EH (cell line): ENCODE measurements around the gene ATP2C1.
A peak's percentile ranks its signal among the peaks of the same experiment; 100 is the strongest.
"Not testable (repeated sequence)": the region's sequence is repeated elsewhere in the genome, so short reads cannot be mapped to it uniquely, and the experiment has no call there.

Experiments
- DNase-seq: peaks from one replicate; pipeline ENCODE4 v3.0.0-alpha.2; 2015; ENCODE audit warnings: low read depth

Gene ATP2C1

DNA sequence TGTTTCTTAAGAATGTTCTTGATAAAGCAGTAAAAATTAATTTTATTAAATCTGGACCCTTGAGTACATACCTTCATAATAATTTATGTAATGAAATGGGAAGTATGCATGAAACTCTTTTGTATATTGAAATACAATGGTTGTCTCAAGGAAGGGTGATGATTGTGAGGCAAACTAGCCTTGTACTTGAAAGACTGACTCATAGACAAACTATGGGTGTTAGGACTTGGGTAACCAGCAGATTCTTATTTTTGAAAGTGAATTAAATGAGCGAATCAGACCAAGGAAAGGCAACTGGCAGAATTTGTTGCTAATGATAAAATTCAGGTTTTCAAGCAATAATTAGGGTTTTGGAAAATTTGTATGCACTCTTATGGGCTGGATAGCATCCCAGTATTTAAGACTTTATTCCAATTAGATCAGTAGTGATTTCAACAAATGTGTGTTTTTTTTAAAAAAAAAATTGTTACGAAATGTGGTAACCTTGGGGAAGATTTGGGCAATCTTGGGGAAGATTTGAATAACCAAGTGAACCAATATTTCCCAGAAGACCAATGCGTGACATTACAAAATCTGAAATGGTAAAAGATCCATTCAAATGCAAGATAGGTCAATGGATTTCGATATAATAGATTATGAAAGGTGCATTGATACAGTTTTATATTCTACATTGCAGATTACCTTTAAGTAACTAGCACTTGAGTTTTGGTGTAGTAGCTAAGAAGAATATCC lies 42.0 kb downstream of the ATP2C1 start:
- peak; percentile 74 for DNase-seq

DNA sequence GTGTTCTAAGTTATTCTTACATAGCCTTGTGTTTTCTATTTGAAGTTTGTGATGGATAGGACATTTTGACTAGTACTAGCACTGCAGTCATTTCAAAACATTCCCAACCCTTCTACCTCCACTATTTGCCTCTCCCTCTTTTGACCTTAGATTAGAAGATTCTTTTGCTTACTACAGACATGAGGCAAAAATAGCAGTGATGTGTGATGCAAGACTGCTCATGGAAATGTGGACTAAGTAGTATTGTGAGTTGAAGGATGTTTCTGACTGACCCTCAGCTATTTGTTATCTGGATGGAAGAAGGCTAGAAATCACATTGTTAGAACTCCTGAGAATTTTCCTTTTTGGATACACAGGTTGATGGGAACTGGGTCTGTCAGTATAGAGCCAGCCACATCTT lies 45.9 kb downstream of the ATP2C1 start:
- peak; percentile 47 for DNase-seq

DNA sequence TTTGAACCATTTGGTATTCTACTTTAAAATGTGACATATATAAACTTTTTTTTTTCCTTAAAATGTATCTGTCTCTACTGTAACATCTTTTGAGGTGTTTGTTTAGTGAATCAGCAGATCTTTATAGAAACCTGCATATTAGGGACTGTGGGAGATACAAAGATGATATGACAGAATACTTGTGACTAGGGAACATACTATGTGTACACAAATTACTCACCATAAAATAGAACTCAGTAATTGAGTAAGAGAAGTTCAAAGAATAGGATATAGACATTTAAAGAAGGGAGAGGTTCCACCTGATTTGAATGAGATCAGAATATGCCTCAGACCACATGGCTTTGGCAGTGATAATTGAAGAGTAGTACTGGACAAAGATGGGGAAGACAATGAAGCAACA lies 47.9 kb downstream of the ATP2C1 start:
- DNase-seq, result peak; percentile 54

DNA sequence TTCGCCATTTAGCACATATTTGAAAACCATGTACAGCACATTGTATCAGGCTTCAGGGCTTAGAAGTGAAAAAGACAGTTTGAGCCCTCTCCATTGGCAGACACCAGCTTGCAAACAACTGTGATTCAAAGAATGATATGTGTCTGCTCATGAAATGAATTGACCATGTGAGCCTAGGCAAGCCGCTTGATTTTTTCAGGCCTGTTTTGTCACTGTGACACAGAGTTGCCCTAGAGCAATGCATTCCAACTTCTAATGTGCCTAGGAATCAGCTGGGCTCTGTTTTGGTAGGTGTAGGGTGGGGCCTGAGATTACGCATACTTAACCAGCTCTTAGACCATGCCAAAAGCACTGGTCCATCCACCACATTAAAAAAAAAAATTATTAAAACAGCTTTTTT lies 53.0 kb downstream of the ATP2C1 start:
- no peak for DNase-seq

DNA sequence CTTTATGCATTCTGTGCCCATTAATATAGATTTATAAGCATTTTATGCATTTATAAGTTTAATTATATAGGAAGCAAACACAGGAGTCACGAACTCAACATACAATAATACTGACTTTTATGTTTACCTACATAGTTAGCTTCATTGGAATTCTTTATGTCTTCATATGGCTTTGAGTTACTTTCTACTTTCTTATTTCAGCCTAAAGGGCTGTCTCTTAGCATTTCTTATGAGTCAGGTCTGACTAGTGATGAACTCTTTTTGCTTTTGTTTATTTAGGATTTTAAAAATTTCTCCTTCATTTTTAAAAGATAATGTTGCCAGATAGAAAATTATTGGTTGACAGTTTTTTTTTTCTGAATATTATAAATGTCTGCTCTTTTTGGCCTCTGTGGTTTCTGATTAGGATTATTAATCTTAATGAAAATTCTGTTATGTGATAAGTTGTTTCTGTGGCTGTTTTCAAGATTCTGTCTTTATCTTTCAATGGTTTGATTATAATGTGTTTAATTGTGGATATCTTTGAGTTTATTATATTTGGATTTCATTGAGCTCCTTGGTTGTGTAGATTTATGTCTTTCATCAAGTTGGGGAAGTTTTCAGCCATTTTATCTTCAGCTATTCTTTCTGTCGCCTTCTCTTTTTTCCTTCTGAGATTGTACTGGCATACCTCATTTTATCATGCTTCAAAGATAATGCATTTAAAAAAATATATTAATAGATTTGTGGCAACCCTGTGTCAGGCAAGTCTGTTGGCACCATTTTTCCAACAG lies 54.3 kb downstream of the ATP2C1 start:
- DNase-seq, result peak; percentile 19

DNA sequence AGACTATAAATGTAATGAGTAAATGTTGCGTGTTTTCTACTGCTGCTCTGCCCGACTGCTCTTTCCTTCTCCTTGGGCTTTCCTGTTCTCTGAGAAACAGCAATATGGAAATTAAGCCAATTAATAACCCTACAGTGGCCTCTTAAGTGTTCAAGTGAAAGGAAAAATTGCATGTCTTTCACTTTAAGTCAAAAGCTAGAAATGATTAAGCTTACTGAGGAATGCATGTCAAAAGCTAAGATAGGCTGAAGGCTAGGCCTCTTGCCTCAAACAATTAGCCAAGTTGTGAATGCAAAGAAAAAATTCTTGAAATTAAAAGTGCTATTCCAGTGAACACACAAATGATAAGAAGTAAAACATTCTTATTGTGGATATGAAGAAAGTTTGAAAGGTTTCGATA lies 55.0 kb downstream of the ATP2C1 start:
- no peak for DNase-seq

DNA sequence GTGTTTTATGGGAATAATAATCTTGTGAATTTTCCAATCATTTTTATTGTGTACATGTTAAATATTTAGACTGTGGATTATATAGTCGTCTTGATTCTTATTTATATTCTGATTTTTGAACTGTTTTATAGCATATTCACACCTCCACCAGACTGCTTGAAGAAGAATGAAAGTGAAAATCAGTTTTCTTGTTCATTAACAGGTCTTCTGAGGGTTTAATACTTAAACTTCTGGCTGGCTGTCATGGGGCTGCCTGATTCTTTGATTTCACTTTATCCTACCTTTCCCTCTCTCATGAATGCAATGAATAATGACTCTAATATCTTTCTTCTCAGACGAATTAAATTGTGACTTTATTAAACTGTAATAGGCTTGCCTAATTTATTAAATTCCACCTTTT lies 56.2 kb downstream of the ATP2C1 start:
- DNase-seq, result no peak

DNA sequence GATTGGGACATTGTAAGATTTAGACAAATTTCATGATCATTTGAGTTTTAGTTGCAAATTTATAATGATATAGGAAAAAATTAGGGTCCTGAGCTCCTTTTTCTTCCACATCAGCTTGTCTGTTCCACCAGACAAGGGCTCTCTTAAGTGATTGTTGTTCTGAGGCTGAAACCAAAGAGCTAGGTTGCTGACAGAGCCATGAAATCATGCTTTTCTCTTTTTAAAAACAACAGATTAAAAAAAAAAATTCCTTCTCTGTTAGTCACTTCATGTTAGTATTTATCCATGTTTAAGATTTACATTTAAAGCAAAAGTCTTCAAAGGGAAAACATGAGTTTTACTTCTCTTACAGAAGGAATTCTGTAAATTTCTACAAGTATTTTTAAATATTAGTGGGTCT lies 56.8 kb downstream of the ATP2C1 start:
- DNase-seq, result peak; percentile 67

DNA sequence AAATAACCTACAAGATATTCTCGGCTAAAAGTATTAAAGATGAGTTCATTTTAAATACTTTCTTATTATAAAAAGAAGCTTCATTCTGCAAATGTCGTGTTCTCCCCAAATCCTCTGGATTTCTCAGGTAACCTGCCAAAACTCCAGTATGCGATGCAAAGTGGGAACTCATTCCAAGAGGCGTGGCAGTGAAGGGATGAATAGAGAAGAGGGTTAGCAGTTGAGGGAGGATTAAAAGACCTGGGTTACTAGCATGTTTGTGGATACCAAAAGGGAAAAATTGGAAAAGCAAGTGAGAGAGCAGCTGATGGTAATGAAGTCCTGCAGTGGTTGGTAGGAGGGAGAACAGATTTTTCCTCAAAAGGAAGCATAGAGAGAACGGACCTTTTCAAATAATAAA lies 61.6 kb downstream of the ATP2C1 start:
- no peak for DNase-seq

DNA sequence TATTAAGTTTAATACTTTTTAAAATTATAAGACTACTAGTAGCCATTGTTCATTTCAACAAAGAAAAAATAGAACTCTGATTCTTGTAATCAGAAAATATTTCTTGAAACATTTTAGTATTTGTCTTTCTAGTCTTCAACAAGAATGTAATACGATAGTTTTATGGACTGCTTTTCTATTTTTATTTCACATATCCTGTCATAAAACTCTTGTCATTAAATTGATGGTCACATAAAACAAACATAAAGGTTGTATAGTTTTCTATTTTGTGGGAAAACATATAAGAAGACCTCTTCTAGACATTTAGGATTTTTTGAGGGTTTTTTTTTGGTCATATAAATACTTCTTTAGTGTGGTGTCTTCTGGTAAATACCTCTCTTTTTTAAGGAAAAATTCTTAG lies 62.4 kb downstream of the ATP2C1 start:
- peak; percentile 39 for DNase-seq

DNA sequence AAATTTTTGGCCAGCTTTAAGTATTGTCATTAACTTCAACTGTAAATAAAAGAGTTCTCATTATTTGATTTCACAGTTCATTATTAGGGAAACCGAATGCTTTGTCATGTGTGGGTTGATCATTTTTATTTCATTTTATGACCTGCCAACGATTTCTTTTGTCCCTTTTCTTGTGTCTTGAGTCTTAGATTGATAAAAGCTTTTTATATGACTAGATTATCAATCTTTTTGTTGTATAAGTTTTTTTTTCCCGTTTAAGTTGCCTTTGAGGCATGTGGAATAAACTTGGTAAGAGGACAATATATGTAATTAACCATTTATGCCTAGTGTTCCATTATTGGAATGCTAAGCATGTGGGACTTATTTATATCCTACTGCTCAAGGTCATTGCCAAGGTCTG lies 62.8 kb downstream of the ATP2C1 start:
- no peak for DNase-seq

DNA sequence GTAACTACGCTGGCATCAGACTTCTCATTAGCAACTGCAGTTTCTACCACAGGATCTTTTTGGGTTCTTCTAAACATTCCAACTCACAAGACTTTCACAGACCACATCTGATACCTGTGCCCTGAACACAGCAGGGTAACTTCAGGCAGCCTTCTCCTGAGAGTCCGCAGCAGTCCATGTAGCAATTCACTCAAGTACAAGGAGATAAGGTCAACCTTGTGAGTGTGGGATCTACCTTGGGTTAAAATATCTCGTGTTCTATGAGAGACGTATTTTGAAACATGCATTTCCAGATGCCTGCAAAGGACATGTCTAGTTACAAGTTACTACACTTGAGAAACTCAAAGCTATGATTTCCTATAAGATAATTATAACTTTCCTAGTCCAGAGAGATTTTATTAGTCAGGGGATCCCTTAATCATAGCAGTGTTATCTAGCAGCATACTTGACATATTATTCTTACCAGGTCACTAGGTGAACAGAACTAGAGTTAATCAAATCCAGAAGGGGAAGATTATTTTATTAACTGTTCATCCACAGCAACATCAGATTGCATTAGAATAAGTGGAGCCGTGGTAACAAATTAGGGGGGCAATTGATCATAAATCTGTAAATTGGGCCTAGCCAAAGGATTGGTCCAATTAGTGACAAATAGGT lies 66.4 kb downstream of the ATP2C1 start:
- peak; percentile 74 for DNase-seq

DNA sequence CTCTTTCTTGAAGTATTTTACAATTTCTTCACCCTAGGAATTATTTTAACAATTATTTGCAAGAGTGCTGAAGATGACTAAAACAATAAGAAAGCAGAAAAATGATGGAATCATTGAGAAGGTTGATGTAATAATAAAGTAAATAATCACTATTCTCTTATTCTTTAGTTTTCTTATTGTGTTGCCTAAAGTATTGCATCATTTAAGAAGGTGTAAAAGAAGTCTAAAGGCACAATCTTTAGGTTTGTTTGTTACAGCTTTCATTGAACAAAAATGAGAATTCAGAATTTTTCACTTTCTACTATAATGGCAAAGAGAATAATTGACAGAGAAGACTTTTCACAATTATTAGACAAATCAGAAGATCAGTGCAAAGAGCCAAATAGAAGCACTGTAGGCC lies 67.6 kb downstream of the ATP2C1 start:
- DNase-seq, result no peak

DNA sequence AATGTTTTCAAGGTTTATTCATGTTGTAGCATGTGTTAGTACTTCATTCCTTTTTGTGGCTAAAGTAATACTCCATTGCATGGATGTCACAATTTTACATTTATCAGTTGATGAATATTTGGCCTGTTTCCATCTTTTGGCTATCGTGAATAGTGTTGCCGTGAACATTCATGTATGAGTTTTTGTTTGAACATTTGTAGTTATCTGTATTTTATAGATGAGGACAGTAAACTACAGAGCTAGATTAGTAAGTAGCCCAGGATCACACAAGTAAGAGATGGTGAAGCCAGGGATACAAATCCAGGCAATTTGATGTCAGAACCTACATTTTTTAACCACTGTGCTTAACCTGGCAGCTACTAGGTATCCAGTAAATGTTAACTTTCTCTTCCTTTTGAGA lies 69.6 kb downstream of the ATP2C1 start:
- DNase-seq, result no peak

DNA sequence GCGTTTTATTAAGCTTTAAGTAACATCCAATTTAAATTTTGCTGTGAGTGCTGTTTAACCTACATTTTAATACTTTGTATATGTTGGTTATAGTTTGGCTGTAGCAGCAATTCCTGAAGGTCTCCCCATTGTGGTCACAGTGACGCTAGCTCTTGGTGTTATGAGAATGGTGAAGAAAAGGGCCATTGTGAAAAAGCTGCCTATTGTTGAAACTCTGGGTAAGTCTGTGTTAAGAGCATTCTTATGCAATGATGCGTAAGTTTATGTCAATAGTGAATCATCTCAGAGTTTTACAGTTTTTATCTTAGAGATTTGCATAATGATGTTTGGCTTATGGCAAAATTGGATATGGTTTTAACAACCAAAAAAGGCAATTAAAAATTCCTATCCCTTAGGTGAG lies 70.0 kb downstream of the ATP2C1 start:
- peak; percentile 95 for DNase-seq

DNA sequence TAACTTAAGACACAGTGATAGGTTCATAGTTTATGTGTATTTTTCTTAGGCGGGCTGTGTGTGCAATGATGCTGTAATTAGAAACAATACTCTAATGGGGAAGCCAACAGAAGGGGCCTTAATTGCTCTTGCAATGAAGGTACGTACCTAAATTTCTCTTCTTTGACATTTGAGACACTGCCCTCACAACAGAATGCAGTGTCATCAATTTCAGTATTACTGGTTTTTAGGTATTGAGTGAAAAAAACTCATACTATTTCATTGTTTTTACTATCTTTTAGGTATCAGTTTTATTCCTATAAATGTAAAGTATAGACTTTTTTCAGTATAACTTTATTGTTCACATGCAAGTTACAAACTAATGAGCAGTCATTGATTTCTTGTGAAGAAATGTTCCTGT lies 73.4 kb downstream of the ATP2C1 start:
- DNase-seq, result no peak

DNA sequence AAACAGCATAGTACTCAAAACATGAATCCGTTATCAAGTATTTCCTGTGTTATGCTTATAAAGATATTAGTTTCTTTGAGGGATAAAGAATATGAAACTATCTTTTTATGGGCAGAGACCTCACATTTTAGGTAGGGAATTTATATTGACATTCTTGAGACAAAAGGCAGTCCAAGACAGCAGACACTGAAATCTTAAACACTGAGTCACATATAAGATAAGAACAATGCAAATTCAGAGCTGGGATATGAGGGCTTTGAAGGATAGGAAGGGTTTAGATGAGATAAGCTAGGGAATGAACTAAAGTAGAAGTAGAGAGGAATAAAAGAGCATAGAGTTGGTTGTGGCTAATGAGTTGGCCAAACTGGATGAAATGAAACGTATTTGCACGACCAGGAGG lies 74.3 kb downstream of the ATP2C1 start:
- peak; percentile 76 for DNase-seq

DNA sequence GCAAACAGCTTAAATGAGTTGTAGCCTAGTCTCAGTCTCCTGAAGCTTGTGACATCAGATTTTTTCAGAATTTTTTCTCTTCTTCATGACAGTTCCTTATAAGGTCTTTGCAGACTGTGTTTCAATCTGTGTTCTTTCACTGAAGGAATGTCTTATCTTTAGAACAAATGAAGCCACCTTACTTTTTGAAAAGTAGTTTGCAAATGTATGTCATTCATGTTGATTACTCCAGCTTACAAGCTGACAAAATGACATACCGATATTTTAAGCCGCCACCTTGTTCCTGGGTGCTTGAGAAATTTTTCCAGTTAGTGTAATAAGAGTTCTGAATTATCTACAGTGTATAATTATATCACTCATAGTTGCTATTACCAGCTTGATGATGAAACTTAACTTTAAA lies 75.7 kb downstream of the ATP2C1 start:
- peak; percentile 47 for DNase-seq

DNA sequence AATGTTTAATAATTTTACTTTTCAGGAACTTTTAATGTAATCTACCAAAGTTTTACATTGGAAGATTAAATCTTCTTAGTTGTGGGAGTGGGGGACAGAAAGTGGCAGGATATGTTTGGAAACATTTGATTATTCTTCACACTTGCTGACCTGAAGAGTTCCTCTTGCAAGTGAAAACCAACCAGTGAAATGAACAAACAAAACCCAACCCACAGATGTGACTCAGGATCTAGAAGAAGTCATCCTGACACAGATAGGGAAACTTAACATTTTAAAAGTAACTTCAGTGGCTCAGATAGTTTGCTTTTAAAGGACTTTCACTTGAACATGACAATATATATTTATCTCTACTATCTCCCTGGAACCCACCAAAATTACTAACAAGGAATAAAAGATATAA lies 77.3 kb downstream of the ATP2C1 start:
- peak; percentile 23 for DNase-seq

DNA sequence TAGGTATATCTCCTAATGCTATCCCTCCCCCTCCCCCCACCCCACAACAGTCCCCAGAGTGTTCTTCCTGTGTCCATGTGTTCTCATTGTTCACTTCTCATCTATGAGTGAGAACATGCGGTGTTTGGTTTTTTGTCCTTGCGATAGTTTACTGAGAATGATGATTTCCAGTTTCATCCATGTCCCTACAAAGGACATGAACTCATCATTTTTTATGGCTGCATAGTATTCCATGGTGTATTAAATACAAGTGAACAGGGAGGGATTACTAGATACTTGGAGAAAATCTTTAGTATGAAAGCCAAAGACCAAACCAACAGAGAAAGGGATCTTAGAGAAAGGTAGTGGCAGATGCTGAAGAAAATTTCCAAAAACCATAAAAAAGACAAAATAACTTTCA lies 78.7 kb downstream of the ATP2C1 start:
- DNase-seq, result not testable (repeated sequence)

DNA sequence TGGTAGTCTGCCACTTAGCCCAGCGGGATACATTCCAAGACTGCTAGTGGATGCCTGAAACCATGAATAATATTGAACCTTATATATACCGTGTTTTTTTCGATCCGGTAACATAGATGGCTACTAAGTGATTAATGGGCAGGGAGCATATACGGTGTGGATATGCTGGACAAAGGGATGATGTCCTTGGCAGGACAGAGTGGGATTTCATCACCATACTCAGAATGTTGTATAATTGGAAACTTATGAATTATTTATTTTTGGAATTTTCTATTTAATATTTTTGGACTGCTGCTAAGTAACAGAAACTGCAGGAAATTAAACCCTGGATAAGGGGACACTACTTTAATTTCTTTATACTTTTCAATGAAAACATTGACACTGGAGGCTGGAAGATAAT lies 79.5 kb downstream of the ATP2C1 start:
- no peak for DNase-seq

DNA sequence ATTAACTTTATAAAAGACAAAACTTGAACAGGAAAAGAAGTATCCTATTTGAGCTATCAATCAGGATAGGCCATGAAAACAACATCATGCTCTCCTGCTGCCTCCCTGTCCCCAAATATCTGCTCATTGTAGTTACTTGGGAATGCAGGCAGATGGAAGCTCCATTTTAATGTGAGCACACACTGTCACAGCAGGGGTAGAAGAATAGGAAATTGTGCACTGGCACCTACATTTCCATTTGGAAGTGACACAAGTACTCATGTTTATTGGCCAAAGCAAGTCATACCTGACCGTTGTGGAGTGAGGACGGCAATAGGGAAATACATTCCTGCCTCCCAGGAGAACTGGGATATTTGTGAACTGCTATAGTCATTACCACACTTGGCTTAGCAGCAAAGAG lies 80.3 kb downstream of the ATP2C1 start:
- DNase-seq, result no peak

DNA sequence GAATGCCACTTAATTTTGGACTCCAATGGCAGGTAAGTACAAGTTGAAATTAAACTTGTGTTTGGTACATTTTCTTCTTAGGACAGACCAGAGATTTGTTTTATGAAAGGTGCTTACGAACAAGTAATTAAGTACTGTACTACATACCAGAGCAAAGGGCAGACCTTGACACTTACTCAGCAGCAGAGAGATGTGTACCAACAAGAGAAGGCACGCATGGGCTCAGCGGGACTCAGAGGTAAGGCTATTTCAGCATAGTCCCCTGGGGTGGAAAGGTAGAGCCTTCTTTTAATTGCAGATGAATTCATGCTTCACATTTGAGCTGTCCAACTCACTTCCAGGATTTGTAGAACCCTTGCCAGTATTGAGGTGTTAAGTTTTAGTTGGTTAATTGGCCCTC lies 81.4 kb downstream of the ATP2C1 start:
- no peak for DNase-seq
